Colonic mucosa (tissue), 4 donors: Measurements from ENCODE around the gene SLIT3. TPM values are rescaled to one million over a fixed set of nuclear protein-coding genes. Genes with fewer than 3 reads are reported as not detected.

Experiments
- DNase-seq: peaks from one replicate; pipeline ENCODE4 v3.0.0-alpha.2; 2020
- H3K27ac ChIP-seq: fragments of 200-600 bp; one replicate; pipeline ENCODE4 v1.8.0; 2021
- H3K27me3 ChIP-seq: fragments of 200-600 bp; one replicate; pipeline ENCODE4 v1.8.0; 2021
- H3K36me3 ChIP-seq: fragments of 200-600 bp; one replicate; pipeline ENCODE4 v1.8.0; 2021
- H3K4me1 ChIP-seq: fragments of 200-600 bp; one replicate; pipeline ENCODE4 v1.8.0; 2021; ENCODE audit warnings: mild to moderate bottlenecking
- H3K4me3 ChIP-seq: fragments of 200-600 bp; one replicate; pipeline ENCODE4 v1.8.0; 2021
- H3K9ac ChIP-seq, 2 donors: one replicate each; pipeline ENCODE4 v1.7.0; 2013; ENCODE audit warnings: control low read depth in 2 of 2, low read depth in 2 of 2, low read length in 2 of 2
- H3K9me3 ChIP-seq: fragments of 200-600 bp; one replicate; pipeline ENCODE4 v1.8.0; 2021
- intact Hi-C: fragments of 100-400 bp; cut with DNase I; formaldehyde crosslinking; loops from one replicate; pipeline ENCODE4 v1.14.1; 2022
- total RNA-seq, 2 donors: library from RNA; stranded (reverse); fragmentation: NEBNext Ultra II Directional in 1 of 2; extraction: Animal tissue kit (Norgen Biotek cat#: 25700) in 1 of 2; gene quantifications; one replicate each; pipeline ENCODE4 v1.2.1, GENCODE V29; 2021
- TF ChIP-seq, protein P1 (sequence below): fragments of 200-600 bp; IDR thresholded peaks from one replicate; pipeline ENCODE4 v1.8.0; 2022; ENCODE audit warnings: antibody characterized with exemption, mild to moderate bottlenecking
- donor health status: healthy.
- donor health status: DM: no; HTN: no; CAD: no.
- donor health status: DM: no; HTN: no; CAD: no.

SLIT3 gene
- total RNA-seq, 2 donors from 2014 or later, result 3.4 to 7.6 TPM

DNA sequence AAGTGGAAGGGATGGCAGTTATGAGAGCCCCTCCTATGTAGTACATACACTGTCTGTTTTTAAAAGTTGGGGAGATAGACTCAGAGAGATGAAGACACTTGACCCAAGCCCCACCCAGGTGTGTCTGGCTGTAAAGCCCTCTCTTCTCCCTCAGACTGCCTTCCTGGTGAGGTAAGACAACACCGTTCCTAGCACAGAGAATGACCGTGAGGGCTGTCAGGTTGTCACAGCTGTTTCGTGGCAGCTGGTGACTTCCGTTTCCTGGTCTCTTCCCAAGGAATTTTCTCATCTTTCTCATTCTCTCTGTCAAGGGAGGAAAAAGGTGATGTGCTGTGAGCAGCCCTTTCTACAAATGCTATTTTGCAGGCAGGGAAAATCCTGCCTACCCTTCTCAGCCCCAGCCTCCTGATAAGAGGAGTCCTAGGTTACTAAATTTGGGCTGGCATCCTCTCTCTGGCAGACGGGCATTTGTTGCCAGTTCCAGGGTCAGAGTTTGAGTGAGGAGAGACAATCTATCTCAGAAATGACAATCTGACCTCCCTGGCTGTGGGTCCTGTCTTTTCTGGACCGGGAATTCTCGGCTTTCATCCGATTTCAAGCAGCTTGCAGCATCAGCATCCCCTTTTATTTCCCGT, 458.3 kb downstream of the SLIT3 start:
- DNase-seq, result no peak
- TF ChIP-seq, protein P1, sequence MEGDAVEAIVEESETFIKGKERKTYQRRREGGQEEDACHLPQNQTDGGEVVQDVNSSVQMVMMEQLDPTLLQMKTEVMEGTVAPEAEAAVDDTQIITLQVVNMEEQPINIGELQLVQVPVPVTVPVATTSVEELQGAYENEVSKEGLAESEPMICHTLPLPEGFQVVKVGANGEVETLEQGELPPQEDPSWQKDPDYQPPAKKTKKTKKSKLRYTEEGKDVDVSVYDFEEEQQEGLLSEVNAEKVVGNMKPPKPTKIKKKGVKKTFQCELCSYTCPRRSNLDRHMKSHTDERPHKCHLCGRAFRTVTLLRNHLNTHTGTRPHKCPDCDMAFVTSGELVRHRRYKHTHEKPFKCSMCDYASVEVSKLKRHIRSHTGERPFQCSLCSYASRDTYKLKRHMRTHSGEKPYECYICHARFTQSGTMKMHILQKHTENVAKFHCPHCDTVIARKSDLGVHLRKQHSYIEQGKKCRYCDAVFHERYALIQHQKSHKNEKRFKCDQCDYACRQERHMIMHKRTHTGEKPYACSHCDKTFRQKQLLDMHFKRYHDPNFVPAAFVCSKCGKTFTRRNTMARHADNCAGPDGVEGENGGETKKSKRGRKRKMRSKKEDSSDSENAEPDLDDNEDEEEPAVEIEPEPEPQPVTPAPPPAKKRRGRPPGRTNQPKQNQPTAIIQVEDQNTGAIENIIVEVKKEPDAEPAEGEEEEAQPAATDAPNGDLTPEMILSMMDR, result no peak
- intact Hi-C loops, result no loop called here
- Histone ChIP-seq H3K27me3 (no peaks in the 10 kb centered on the region), H3K4me3 (no peak overlapping the region), H3K9ac (no peak overlapping the region), H3K36me3 (no peaks in the 10 kb centered on the region), H3K4me1 (no peaks in the 10 kb centered on the region), H3K27ac (no peak overlapping the region), H3K9me3 (no peaks in the 10 kb centered on the region)

DNA sequence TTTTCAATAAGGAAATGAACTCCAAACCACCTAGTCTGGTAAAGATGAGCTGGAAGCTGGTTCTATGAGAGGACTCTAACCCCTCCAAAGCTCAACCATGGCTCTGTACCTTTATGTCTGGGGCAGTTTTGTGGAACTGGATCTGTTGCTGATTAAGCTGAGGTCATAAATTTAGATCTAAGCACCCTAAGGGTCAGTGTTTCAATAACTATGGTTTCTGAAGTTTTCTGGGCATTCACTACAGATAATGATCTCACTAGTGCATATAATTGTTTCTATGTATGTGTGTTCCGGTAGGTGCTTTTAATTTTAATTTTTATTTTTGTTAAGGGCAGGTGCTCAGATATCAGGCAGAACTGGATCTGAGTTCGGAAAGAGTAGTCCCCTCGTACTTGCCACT, 463.1 kb downstream of the SLIT3 start:
- no peak overlapping the region for H3K9ac ChIP-seq
- no peaks in the 10 kb centered on the region for H3K27me3 ChIP-seq
- no peaks in the 10 kb centered on the region for H3K4me1 ChIP-seq
- no peak overlapping the region for H3K4me3 ChIP-seq
- no peak for DNase-seq
- H3K36me3 ChIP-seq, result no peaks in the 10 kb centered on the region
- intact Hi-C loops, result no loop called here
- H3K27ac ChIP-seq, result no peak overlapping the region
- no peaks in the 10 kb centered on the region for H3K9me3 ChIP-seq
- TF ChIP-seq, protein P1, result no peak

DNA sequence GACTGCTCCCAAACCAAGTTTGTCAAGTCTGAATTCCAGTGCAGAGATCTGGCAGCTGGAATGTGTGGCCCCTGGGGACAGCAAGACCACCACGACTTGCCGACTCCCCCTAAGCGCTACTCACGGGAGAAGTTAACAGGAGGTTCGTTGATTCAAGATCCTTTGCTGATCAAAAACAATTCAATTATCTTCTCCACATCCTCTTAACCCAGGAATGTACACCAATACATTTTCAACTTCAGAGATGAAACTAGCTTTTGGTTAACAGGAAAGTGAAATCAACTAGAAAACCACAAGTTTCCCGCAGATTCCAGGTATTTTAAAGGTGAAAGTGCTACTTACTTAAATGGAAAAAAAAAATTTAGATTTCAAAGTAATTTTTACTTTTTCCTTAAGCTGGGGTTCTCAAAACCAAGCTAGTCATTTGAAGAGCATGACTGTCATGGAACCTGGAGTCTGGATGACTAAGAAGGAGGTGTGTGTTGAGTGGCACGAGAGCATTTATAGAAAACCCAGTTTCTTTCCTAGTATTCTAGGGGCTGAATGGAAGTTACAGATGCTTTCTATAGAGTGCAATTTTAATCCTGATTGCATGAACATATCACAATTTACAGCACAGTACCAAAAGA, 464.2 kb downstream of the SLIT3 start:
- Histone ChIP-seq H3K27ac (no peak overlapping the region), H3K27me3 (no peaks in the 10 kb centered on the region), H3K4me1 (no peaks in the 10 kb centered on the region), H3K9ac (no peak overlapping the region), H3K36me3 (no peaks in the 10 kb centered on the region), H3K9me3 (no peaks in the 10 kb centered on the region), H3K4me3 (no peak overlapping the region)
- TF ChIP-seq, protein P1, result no peak
- intact Hi-C loops, result no loop called here
- no peak for DNase-seq

DNA sequence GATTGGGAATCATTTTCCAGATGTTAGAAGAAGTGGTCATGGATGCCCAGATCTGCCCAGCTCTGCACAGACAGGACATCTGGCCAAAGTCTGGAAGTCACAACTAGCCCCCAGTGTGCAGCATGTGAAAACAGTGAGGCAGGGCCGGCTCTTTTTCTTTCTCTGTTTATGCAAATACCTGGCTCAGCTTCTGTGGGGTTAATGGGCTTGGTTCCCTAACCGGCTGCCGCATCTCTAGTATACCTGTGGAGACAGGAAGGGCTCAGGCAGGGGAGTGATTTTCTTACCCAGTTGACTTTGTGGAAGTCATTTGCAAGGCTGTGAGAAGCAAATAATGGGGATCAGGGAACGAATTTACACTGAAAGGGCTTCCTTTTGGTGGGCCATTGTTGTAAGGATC, 467.0 kb downstream of the SLIT3 start:
- DNase-seq, result no peak
- no peaks in the 10 kb centered on the region for H3K9me3 ChIP-seq
- TF ChIP-seq, protein P1, result no peak
- H3K27ac ChIP-seq, result no peak overlapping the region
- H3K4me3 ChIP-seq, result no peak overlapping the region
- H3K4me1 ChIP-seq, result no peaks in the 10 kb centered on the region
- no peaks in the 10 kb centered on the region for H3K36me3 ChIP-seq
- no peak overlapping the region for H3K9ac ChIP-seq
- intact Hi-C loops, result no loop called here
- no peaks in the 10 kb centered on the region for H3K27me3 ChIP-seq

DNA sequence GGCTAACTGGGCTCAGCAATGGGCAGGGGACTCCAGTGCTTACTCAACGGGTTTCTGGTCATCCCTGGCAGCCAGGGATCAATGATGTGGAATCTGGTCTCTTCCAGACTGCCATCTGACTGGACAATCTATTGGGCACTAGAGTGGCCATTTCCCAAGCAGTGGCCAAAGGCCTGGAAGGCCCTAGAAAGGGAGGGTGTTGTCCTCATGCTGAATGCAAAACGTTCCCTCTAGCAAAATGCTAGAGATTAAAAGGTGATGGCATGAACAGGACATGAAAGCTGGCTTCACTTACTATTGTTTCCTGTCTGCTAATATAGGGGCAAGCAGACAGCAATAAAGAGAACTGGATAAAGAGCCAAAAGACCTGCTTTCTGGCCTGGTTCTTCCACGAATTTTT, 467.6 kb downstream of the SLIT3 start:
- DNase-seq, result no peak
- no peaks in the 10 kb centered on the region for H3K36me3 ChIP-seq
- H3K4me1 ChIP-seq, result no peaks in the 10 kb centered on the region
- H3K4me3 ChIP-seq, result no peak overlapping the region
- H3K9me3 ChIP-seq, result no peaks in the 10 kb centered on the region
- no peaks in the 10 kb centered on the region for H3K27me3 ChIP-seq
- H3K9ac ChIP-seq, result no peak overlapping the region
- intact Hi-C loops, result no loop called here
- TF ChIP-seq, protein P1, result no peak
- H3K27ac ChIP-seq, result no peak overlapping the region
